Gastrocnemius medialis (tissue), 4 donors: ENCODE results near the gene LUZP2. TPM values are rescaled to one million over a fixed set of nuclear protein-coding genes. Genes with fewer than 3 reads are reported as not detected.

Experiments used
- ATAC-seq, 2 donors: fragments of 150-250 bp; one replicate each; pipeline ENCODE4 v1.9.1; 2016
- DNase-seq, 2 donors: peaks; one replicate each; pipeline ENCODE4 v3.0.0-alpha.2; 2019
- H3K27ac ChIP-seq, 4 donors: fragments of 200-600 bp; sonication (generic); 1 replicate in 1 of 4; 2 replicates in 3 of 4; pipeline ENCODE4 v1.5.1; 2016 to 2018; ENCODE audit warnings: mild to moderate bottlenecking in 2 of 4, moderate library complexity in 1 of 4
- H3K27me3 ChIP-seq, 3 donors: fragments of 200-600 bp; sonication (generic) in 2 of 3; 1 replicate in 1 of 3; 2 replicates in 2 of 3; pipeline versions ENCODE4 v1.5.1 to v1.6.0; 2016 to 2019; ENCODE audit warnings: mild to moderate bottlenecking in 1 of 3, moderate library complexity in 1 of 3
- H3K36me3 ChIP-seq, 2 donors: fragments of 200-600 bp; sonication (generic) in 1 of 2; one replicate each; pipeline ENCODE4 v1.5.1; 2017 to 2018
- H3K4me1 ChIP-seq, 2 donors: fragments of 200-600 bp; sonication (generic) in 1 of 2; one replicate each; pipeline ENCODE4 v1.5.1; 2016 to 2017; ENCODE audit warnings: mild to moderate bottlenecking in 2 of 2
- H3K4me3 ChIP-seq, 4 donors: fragments of 200-600 bp; sonication (generic) in 3 of 4; 1 replicate in 1 of 4; 2 replicates in 3 of 4; pipeline ENCODE4 v1.5.1; 2016 to 2019; ENCODE audit warnings: mild to moderate bottlenecking in 2 of 4
- H3K9me3 ChIP-seq, 3 donors: fragments of 200-600 bp; sonication (generic) in 2 of 3; 1 replicate in 1 of 3; 2 replicates in 2 of 3; pipeline ENCODE4 v1.5.1; 2016 to 2019
- CTCF ChIP-seq, 5 experiments: fragments of 450-650 bp in 3 of 5; fragments of 200-600 bp in 2 of 5; sonication (generic) in 2 of 5; IDR thresholded peaks in 4 of 5; conservative IDR thresholded peaks in 1 of 5; 1 replicate in 4 of 5; 2 replicates in 1 of 5; pipeline ENCODE4 v1.5.1; 2016 to 2019; ENCODE audit warnings: antibody characterized with exemption in 5 of 5, mild to moderate bottlenecking in 3 of 5, moderate library complexity in 3 of 5
- POLR2A ChIP-seq, 2 donors: fragments of 450-650 bp; IDR thresholded peaks; one replicate each; pipeline ENCODE4 v1.6.1; 2017; ENCODE audit warnings: antibody characterized with exemption in 2 of 2, mild to moderate bottlenecking in 2 of 2, moderate library complexity in 2 of 2
- in situ Hi-C, 4 donors: fragments of 200-750 bp; cut with MboI; loops; one replicate each; pipeline versions ENCODE4 v1.15.0 to v1.8.0; 2017; ENCODE audit warnings: low sequenced_read_pairs in 4 of 4
- intact Hi-C: fragments of 100-400 bp; cut with DNase I; formaldehyde crosslinking; loops from one replicate; pipeline ENCODE4 v1.15.1; 2023; ENCODE audit warnings: low total_unique reads
- total RNA-seq, 4 donors: library from RNA; depleted of rRNA; stranded (reverse); fragments of >200 nt; gene quantifications; one replicate each; pipeline versions ENCODE4 v1.1.0 to v1.2.3, GENCODE V29; 2016

Gene LUZP2
- total RNA-seq, 4 donors from 2014 or later: not detected

- Histone ChIP-seq H3K27me3 (peaks cover under 1 to 9% (median 6%) of the 10 kb centered on the region in 3 donors), H3K36me3 (no peaks in the 10 kb centered on the region), H3K4me3 (no peak overlapping the region), H3K9me3 (no peaks in the 10 kb centered on the region), H3K27ac (no peak overlapping the region), H3K4me1 (no peaks in the 10 kb centered on the region)
- TF ChIP-seq POLR2A (IDR thresholded peaks at IDR 0.05): no peak
- TF ChIP-seq CTCF (IDR thresholded peaks at IDR 0.05 in 4 of 5, conservative IDR thresholded peaks at IDR 0.05 in 1 of 5): no peak
- ATAC-seq (no peak), DNase-seq (no peak)
- intact Hi-C loops (no loop called here), in situ Hi-C loops (no loop called here)
Observed at GRCh38 chr11:24502425-24502824, 5.6 kb downstream of the LUZP2 start.

GRCh38 chr11:24509114-24509513 is 12.3 kb downstream of the LUZP2 start:
- no peak for DNase-seq
- H3K36me3 ChIP-seq: no peaks in the 10 kb centered on the region
- intact Hi-C loops (no loop called here), in situ Hi-C loops (no loop called here)
- no peaks in the 10 kb centered on the region for H3K4me1 ChIP-seq
- H3K4me3 ChIP-seq: no peak overlapping the region
- H3K27ac ChIP-seq: no peak overlapping the region
- no peak for TF ChIP-seq CTCF (IDR thresholded peaks at IDR 0.05 in 4 of 5, conservative IDR thresholded peaks at IDR 0.05 in 1 of 5)
- TF ChIP-seq POLR2A (IDR thresholded peaks at IDR 0.05): no peak
- no peak for ATAC-seq
- no peaks in the 10 kb centered on the region for H3K27me3 ChIP-seq
- no peaks in the 10 kb centered on the region for H3K9me3 ChIP-seq

- no peak overlapping the region for H3K4me3 ChIP-seq
- no peaks in the 10 kb centered on the region for H3K36me3 ChIP-seq
- ATAC-seq (no peak), DNase-seq (no peak)
- H3K9me3 ChIP-seq: no peaks in the 10 kb centered on the region
- no peak for TF ChIP-seq CTCF (IDR thresholded peaks at IDR 0.05 in 4 of 5, conservative IDR thresholded peaks at IDR 0.05 in 1 of 5)
- TF ChIP-seq POLR2A (IDR thresholded peaks at IDR 0.05): no peak
- H3K4me1 ChIP-seq: no peaks in the 10 kb centered on the region
- H3K27me3 ChIP-seq: no peaks in the 10 kb centered on the region
- H3K27ac ChIP-seq: no peak overlapping the region
- intact Hi-C loops: no loop called here
- in situ Hi-C loops: no loop called here
Observed at GRCh38 chr11:24511511-24511910, 14.7 kb downstream of the LUZP2 start.

GRCh38 chr11:24513479-24514218 is 16.8 kb downstream of the LUZP2 start:
- TF ChIP-seq CTCF (IDR thresholded peaks at IDR 0.05 in 4 of 5, conservative IDR thresholded peaks at IDR 0.05 in 1 of 5): no peak
- TF ChIP-seq POLR2A (IDR thresholded peaks at IDR 0.05): no peak
- intact Hi-C loops: no loop called here
- DNase-seq (no peak), ATAC-seq (no peak)
- Histone ChIP-seq H3K4me3 (no peak overlapping the region), H3K36me3 (no peaks in the 10 kb centered on the region), H3K27me3 (no peaks in the 10 kb centered on the region), H3K27ac (no peak overlapping the region), H3K4me1 (no peaks in the 10 kb centered on the region), H3K9me3 (no peaks in the 10 kb centered on the region)
- in situ Hi-C loops: no loop called here

GRCh38 chr11:24514219-24514594 is 17.4 kb downstream of the LUZP2 start:
- in situ Hi-C loops: no loop called here

More at GRCh38 chr11:24514219-24514594, 17.4 kb downstream of the LUZP2 start:
- Histone ChIP-seq H3K4me1 (no peaks in the 10 kb centered on the region), H3K9me3 (no peaks in the 10 kb centered on the region), H3K27me3 (no peaks in the 10 kb centered on the region), H3K36me3 (no peaks in the 10 kb centered on the region), H3K27ac (no peak overlapping the region), H3K4me3 (no peak overlapping the region)
- intact Hi-C loops: no loop called here
- TF ChIP-seq CTCF (IDR thresholded peaks at IDR 0.05 in 4 of 5, conservative IDR thresholded peaks at IDR 0.05 in 1 of 5) (no peak), POLR2A (IDR thresholded peaks at IDR 0.05) (no peak)
- ATAC-seq: no peak
- DNase-seq: no peak
